HG03159 (cell line): Measurements from ENCODE around the gene FOXC2.
A peak's percentile ranks its signal among the peaks of the same experiment; 100 is the strongest.

ENCODE experiments used
- ATAC-seq: cut with Tn5 transposase; IDR thresholded peaks from one replicate; pipeline ENCODE4 v1.9.1; 2021; ENCODE audit warnings: mild to moderate bottlenecking, moderate library complexity; ENCODE audit not compliant: unreplicated experiment

FOXC2 gene

DNA sequence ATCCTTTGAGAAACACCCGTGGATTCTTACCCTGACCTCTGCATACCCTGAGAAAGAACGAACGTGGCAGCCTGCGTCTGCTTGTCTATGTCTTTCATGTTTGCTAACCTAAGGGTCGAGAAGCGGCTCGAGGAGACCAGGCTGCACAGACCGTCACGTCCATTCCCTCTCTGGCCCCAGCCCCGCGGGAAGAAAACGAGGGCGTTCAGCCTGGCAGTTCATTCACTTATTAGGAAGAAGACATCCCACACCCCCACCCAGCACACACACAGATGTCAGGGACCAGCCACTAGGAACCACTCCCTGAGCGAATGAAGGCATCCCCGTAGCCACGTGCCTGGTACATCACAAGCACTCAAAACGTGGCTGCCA, 10.9 kb upstream of the FOXC2 start:
- ATAC-seq: no peak

DNA sequence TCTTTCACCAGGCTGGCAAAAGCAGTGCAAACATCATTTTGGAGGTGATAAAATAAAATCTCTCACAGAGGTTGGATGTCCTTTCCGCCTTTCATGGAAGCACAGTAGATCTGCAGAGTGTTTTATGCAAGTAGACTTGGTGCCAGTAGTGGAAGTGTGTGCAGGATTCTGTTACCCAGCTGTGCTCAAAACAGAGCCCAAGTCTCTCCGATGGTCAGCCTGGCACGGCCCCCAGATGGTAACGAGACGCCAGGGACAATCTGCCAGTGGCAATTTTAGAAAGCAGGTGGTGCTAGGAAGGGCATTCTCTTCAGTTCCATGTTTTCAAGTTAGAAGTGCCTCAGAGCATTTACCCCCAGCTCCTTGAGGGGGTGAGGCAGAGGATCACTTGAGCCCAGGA, 10.1 kb upstream of the FOXC2 start:
- ATAC-seq: no peak

DNA sequence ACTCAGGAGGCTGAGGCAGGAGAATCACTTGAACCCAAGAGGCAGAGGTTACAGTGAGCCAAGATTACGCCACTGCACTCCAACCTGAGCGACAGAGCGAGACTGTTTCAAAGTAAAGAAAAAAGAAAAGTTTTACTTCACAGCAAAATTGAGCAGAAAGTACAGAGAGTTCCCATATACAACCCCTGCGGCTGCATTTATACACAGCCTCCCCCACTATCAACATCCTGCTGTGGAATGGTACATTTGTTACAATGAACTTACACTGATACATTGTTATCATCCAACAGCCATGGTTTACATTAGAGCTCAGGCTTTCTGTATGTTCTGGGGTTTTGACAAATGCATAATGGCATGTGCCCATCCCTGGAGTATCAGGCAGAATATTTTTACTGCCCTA, 9.0 kb upstream of the FOXC2 start:
- no peak for ATAC-seq

GRCh38 chr16:86558355-86559193, 8.1 kb upstream of the FOXC2 start:
- ATAC-seq: no peak

DNA sequence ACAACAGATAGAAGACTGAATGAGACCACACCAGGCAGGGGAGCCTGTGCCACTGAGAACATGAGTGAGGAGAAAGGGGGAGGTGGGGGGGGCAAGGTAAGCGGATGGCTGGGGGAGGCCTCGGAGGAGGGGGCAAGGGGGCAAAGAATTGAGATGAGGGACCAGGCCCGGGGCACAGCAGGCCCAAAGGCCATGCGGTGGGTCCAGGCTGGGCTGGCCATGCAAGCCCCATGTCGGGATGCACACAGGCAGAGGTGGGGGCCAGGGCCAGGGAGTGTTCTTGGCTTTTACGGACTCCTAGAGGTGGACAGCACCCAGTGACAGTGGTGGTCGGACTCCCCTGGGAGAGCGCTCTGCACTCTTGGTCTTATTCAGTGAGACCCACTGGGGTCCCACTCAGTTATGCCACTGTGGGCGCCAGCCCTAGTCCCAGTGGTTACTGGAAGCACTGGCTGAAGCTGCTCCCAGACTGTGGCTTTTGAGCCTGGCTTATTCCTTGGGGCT, 6.8 kb upstream of the FOXC2 start:
- no peak for ATAC-seq

GRCh38 chr16:86562356-86562755, 4.3 kb upstream of the FOXC2 start:
- no peak for ATAC-seq

GRCh38 chr16:86563469-86564345, 2.9 kb upstream of the FOXC2 start:
- peak; percentile 64 for ATAC-seq

GRCh38 chr16:86565181-86565631, 1.4 kb upstream of the FOXC2 start:
- no peak for ATAC-seq

DNA sequence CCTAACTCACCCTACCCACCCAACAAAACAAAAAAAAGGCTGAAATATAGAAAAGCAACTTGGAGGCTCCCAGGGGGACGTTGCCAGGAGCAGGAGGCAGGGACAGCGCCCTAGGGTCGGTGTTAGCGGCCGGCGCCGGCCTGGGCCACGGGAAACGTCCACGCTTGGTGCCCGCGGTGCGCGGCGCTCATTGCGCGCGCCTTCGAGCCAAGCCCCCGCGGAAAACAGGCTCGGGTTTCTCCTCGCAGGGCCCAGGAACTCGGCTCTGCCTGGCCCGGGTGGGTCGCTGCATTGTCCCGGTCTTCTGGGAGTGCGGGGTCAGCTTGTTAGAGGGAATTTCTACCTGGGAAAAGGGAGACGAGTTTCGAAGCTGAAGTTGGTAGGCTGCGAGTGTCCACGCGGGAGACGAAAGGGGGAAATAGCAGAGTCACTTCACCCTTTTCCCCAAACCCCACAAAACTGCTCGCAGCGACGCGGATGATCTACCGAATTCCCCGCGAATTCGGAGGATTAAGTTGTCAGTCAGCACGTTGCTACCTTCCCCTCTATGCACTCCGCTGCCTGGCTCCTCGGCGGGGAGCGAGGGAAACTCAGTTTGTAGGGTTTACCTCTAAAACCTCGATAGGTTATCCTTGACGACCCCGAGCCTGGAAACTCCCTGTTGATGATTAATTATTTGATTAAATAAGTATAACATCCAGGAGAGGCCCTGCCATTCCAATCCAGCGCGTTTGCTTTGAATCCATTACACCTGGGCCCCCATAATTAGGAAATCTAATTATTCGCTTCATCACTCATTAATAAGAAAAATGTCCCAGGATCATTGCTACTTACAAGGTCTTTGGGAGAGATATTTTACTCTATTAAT, 751 bp upstream of the FOXC2 start:
- ATAC-seq: no peak

- ATAC-seq: no peak
These were observed 504 bp downstream of the FOXC2 start for GRCh38 chr16:86566966-86567700.

GRCh38 chr16:86567701-86568581, 1.3 kb downstream of the FOXC2 start:
- no peak for ATAC-seq

DNA sequence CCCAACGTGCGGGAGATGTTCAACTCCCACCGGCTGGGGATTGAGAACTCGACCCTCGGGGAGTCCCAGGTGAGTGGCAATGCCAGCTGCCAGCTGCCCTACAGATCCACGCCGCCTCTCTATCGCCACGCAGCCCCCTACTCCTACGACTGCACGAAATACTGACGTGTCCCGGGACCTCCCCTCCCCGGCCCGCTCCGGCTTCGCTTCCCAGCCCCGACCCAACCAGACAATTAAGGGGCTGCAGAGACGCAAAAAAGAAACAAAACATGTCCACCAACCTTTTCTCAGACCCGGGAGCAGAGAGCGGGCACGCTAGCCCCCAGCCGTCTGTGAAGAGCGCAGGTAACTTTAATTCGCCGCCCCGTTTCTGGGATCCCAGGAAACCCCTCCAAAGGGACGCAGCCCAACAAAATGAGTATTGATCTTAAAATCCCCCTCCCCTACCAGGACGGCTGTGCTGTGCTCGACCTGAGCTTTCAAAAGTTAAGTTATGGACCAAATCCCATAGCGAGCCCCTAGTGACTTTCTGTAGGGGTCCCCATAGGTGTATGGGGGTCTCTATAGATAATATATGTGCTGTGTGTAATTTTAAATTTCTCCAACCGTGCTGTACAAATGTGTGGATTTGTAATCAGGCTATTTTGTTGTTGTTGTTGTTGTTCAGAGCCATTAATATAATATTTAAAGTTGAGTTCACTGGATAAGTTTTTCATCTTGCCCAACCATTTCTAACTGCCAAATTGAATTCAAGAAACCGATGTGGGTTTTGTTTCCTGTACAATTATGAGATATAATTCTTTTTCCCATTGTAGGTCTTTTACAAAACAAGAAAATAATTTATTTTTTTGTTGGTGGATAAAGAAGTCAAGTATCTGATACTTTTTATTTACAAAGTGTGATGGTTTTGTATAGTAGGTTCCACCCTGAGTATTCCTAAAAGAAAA, 2.3 kb downstream of the FOXC2 start:
- ATAC-seq: no peak

DNA sequence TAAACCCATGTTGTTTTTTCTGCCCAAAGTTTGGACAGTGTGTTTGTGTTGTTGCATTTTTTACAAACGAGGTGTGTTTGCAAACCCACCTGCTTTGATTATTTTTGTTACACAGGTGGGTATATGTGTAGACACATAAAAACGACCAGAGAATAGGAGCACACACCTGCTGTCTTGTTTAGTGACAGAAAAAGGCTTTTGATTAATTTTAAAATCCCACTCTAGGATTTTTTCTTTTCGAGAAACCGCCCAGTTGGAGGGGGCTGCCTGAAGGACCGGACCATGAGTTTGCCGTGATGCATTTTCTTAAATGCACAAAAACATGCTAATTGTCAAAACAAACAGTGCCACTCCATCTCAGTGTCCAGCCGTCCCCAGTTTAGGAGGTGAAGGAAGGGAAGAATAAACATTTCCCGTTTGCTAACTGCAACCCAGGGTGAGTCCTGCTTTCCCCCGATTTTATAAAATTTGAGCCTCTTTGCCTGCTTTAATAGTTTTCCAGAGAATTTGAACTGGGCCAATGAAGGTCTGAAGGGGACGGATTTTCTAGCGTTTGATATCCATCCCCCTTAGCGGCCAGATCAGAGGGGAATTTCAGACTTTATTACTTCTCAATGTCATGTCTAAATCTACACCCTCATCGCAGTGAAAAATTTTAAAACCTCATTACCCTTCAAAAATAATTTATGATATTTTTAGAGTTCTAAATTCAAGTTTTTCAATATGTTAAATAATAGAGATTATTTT, 3.2 kb downstream of the FOXC2 start:
- ATAC-seq: no peak

DNA sequence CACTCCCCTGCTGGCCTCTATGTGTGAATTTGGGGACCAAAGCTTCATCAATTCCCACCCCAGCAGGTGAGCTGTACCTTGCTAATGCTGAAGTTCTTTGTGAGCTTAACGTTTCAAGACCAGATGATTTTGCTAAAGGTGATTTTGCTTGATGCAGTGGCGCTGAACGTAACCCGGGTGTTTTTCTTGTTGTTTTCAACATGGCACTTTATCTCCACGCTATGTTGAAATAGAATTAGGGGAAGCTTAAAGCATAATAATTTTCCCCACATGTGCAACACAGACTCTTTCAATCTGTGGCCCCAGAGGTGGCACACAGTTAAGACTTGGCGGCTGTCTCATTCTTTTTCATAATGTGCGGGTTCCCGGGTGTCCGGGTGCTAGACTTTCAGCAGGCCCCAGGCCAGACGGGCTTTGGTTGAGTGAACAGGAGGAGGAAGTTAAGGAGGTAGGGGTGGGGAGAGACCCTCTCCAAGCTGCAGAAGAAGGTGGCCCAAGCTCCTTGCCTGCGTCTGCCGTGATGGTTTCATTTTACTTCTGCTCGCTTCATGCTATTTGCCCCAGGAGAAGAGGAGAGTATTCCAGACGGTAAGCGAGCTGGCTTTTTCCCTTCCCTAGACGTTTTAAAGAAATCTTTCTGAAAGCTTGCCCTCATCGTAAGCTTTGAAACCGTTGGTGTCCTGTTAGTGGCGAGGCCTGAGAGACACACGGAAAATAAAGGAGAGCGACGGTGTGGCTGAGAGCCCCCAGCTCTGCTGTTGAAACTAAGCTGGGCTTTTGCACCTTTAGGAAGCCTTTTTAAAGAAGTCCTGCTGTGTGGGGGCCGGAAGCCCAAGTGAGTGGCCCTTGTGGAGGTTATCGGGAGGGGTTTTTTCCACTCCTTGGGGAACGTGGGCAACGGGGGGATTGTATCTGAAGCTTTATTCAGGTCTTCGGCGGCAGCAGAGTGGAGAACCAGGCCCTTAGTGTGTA, 4.2 kb downstream of the FOXC2 start:
- no peak for ATAC-seq

DNA sequence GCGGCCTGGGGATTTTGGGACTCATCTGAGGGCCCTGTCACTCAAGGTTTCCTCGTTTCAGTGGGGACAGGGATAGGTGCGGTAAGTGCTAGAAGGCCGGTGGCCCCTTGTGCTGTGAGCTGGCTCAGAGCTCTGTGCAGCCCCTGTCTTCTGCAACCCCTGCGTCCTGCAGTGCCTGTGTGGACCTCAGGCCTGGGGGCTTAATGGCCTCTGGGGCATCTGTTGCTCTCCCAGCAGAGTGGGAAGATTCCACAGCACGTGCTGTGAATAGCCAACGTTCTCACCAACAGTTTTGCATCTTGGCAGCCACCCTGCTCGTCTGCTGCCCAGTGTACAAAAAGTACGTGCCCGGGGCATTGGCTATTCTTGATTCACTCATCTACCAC, 4.9 kb downstream of the FOXC2 start:
- no peak for ATAC-seq

DNA sequence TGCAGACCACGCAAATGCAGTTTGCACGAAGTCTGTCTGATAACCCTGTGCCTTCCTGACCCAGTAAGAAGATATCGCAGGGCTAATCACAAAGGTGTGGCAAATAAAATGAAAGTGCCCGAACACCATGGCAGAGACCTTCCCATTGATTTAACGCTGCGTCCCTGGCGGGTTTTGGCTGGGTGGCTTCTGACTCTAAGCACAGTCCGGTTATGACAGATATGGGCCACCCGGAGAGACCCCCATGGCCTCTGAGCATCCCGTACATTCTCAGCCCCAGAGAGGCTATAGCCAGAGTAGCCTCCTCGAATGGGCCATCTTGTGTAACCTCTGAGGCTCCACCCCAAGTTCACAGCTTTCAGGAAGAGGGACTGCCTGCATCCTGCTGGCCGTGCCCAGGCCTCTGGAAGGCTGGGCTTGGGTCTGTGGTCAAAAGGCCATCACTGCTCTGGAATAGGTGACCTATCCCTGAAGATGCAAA, 5.5 kb downstream of the FOXC2 start:
- no peak for ATAC-seq
